Left hindlimb (tissue), 1 donor: ENCODE measurements around the gene FTL.
"Not testable (repeated sequence)": the region's sequence is repeated elsewhere in the genome, so short reads cannot be mapped to it uniquely, and the experiment has no call there.

Experiments used
- DNase-seq: peaks from one replicate; pipeline ENCODE4 v3.0.0-alpha.2; 2018

Gene FTL

DNA sequence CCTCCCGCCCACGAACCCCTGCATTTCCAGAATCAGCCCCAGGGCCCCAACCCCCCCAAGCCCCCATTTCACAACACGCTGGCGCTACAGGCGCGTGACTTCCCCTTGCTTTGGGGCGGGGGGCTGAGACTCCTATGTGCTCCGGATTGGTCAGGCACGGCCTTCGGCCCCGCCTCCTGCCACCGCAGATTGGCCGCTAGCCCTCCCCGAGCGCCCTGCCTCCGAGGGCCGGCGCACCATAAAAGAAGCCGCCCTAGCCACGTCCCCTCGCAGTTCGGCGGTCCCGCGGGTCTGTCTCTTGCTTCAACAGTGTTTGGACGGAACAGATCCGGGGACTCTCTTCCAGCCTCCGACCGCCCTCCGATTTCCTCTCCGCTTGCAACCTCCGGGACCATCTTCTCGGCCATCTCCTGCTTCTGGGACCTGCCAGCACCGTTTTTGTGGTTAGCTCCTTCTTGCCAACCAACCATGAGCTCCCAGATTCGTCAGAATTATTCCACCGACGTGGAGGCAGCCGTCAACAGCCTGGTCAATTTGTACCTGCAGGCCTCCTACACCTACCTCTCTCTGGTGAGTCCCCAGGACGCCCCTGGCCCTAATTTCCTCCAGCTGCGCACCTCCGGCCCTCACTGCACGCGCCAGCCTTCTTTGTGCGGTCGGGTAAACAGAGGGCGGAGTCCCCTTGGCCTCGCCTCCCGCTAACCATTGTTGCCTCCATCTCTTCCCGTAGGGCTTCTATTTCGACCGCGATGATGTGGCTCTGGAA, at the start of gene FTL:
Gene FTL, plus strand, starts transcription at position 270 of the 766 bp plus-strand sequence. Its CDS starts 199 bp downstream, at position 469.
- DNase-seq: peak; percentile 97

- no peak for DNase-seq
These were observed 49.4 kb upstream of the FTL start for GRCh38 chr19:48915757-48916156.

DNA sequence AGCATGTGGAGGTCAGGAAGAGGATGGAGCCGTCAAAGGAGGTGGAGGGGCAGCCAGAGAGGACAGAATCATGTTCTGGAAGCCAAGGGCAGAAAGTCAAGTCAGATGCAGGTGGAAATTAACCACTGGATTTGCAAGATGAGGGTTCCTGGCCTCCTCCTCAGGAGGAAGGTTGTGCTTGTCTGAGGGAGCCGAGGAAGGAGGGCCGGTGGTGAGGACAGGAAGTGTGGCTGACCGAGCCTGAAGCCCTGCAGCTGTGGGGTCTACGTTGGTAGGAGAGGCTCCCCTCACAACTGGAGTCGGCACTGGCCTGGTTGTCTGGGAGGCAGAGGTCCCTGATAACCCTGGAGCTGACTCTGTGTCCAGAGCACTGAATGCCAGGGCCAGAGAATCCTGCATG, 47.0 kb upstream of the FTL start:
- no peak for DNase-seq

- no peak for DNase-seq
These were observed 46.3 kb upstream of the FTL start for GRCh38 chr19:48918801-48919247.

DNA sequence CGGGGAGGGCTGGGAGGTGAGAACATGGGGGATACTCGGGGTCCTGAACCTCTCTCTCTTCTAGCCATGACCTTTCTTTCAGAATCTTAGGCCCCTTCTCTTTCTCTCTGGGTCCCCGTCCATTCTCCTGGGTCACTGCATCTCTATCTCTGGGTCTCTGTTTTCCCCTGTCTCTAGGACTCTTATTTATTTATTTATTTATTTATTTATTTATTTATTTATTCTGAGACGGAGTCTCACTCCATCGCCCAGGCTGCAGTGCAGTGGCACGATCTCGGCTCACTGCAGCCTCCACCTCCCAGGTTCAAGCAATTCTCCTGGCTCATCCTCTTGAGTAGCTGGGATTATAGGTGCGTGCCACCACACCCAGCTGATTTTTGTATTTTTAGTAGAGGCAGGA, 45.8 kb upstream of the FTL start:
- not testable (repeated sequence) for DNase-seq

GRCh38 chr19:48920949-48921348, 44.2 kb upstream of the FTL start:
- no peak for DNase-seq

DNA sequence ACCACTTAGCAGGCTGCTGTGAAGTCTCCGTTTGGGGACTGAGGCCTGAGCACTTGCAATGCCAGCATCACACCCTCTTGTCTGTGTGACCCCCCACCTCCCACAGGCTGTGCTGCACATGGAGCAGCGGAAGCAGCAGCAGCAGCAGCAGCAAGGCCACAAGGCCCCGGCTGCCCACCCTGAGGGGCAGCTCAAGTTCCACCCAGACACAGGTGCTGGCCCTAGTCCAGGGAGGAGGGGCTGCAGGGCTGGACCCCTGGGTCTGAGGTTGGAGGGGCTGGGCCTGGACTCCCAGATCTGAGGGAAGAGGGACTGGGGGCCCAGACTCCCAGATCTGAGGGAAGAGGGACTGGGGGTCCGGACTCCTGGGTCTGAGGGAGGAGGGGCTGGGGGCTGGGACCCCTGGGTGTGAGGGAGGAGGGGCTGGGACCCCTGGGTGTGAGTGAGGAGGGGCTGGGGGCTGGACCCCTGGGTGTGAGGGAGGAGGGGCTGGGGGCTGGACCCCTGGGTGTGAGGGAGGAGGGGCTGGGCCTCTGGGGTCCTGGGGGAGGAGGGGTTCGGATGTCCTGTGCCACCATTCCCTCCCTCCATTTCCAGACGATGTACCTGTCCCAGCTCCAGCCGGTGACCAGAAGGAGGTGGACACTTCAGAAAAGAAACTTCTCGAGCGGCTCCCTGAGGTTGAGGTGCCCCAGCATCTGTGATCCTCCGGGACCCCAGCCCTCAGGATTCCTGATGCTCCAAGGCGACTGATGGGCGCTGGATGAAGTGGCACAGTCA, 43.2 kb upstream of the FTL start:
- no peak for DNase-seq

DNA sequence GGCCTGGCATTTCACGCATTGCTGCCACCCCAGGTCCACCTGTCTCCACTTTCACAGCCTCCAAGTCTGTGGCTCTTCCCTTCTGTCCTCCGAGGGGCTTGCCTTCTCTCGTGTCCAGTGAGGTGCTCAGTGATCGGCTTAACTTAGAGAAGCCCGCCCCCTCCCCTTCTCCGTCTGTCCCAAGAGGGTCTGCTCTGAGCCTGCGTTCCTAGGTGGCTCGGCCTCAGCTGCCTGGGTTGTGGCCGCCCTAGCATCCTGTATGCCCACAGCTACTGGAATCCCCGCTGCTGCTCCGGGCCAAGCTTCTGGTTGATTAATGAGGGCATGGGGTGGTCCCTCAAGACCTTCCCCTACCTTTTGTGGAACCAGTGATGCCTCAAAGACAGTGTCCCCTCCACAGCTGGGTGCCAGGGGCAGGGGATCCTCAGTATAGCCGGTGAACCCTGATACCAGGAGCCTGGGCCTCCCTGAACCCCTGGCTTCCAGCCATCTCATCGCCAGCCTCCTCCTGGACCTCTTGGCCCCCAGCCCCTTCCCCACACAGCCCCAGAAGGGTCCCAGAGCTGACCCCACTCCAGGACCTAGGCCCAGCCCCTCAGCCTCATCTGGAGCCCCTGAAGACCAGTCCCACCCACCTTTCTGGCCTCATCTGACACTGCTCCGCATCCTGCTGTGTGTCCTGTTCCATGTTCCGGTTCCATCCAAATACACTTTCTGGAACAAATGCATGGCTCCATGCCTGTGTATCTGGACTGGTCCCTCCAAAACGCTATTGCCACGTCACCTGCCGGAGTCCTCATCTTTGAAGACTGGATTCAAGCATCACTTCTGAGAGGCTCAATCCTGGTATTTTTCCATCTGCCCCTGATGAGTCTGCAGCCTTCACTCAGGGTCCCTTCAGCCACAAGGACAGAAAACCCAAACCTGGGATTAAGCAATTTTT, 42.3 kb upstream of the FTL start:
- DNase-seq: no peak

GRCh38 chr19:48925240-48925843, 39.8 kb upstream of the FTL start:
- no peak for DNase-seq

- DNase-seq: not testable (repeated sequence)
These were observed 39.2 kb upstream of the FTL start for GRCh38 chr19:48925890-48926289.

- DNase-seq: no peak
These were observed 38.2 kb upstream of the FTL start for GRCh38 chr19:48926909-48927308.

- not testable (repeated sequence) for DNase-seq
These were observed 37.4 kb upstream of the FTL start for GRCh38 chr19:48927692-48928091.

DNA sequence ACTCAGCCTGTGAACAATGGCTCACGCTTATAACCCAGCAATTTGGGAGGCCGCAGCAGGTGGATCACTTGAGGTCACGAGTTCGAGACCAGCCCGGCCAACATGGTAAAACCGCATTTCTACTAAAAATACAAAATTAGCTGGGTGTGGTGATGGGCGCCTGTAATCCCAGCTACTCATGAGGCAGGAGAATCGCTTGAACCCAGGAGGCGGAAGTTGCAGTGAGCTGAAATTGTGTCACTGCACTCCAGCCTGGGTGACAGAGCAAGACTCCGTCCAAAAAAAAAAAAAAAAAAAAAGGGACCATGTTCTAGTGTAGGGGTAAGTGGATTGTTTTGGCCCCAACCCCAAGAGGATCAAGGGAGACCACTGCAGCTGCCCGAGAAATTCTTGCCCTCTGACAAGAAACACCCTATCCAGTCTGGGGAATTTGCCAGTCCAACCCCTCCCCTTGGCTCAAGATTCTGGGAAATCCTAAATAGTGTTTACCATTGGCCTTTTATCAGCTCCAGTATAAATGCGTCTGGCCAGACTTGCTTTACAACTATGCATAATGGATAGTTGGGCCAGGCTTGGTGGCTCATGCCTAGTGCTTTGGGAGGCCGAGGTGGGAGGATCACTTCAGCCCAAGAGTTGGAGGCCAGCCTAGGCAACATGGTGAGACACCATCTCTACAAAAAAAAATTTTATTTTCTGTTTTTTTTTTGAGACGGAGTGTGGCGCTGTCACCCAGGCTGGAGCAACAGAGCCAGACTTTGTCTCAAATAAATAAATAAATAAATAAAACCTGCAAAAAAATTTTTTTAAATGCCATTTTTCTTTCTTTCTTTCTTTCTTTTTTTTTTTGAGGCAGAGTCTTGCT, 36.7 kb upstream of the FTL start:
- no peak for DNase-seq

DNA sequence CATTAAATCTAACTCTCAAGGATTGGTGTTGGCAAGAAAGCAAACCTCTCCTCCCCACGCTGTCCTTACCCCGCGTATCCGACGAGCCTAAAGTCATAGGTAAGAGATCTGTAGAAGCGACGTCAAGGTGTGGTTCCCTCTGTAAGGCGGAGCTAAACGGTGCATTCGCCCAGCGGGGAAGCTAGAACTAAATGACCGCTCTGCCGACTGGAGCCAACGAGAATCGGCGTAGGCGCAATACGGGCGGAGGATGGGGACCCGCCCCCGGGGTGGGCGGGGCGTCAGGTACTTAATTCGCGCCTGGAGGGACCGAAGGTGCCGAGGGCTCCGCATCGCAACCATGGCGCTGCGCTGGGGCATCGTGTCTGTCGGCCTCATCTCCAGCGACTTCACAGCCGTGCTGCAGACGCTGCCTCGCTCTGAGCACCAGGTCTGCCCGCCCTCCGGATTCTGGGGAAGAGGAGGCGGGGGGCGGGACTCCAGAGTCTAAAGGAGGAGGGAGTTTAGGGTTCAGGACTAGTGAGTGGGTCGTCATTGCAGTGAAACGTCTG, 31.7 kb upstream of the FTL start, which contains the start of gene DHDH:
Gene DHDH, plus strand, starts transcription at position 318 of the 551 bp plus-strand sequence. Its CDS starts 23 bp downstream, at position 341.
- DNase-seq: peak; percentile 69

GRCh38 chr19:48934837-48935236, 30.3 kb upstream of the FTL start:
- no peak for DNase-seq

- DNase-seq: no peak
These were observed 29.2 kb upstream of the FTL start for GRCh38 chr19:48935864-48936263.

DNA sequence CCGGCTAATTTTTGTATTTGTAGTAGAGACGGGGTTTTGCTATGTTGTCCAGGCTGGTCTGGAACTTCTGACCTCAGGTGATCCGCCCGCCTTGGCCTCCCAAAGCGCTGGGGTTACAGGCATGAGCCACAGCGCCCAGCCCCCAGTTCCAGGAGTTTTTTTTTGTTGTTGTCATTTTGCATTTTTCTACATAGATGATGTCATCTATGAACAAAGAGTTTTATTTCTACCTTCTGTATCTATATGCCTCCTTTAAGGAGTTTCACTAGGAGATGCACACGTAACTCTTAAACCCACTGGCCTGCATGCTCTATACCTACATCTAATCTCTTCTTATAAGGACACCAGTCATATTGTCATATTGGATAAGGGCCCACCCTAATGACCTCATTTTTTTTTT, 26.9 kb upstream of the FTL start:
- no peak for DNase-seq

- DNase-seq: no peak
These were observed 24.2 kb upstream of the FTL start for GRCh38 chr19:48940902-48941301.

- no peak for DNase-seq
These were observed 22.0 kb upstream of the FTL start for GRCh38 chr19:48943081-48943480.

DNA sequence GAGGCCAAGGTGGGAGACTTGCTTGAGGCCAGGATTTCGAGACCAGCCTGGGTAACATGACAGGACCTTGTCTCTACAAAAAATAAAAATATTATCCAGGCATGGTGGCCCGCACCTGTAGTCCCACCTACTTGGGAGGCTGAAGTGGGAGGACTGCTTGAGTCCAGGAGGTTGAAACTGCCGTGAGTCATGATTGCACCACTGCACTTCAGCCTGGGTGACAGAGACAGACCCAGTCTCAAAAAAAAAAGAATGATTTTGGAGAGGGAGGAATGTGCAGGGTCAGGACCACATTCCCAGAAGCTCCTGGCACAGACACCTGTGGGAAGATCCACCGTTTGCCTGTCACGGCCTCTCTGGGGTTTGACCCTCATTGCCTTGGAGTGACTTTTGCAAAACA, 19.7 kb upstream of the FTL start:
- no peak for DNase-seq

DNA sequence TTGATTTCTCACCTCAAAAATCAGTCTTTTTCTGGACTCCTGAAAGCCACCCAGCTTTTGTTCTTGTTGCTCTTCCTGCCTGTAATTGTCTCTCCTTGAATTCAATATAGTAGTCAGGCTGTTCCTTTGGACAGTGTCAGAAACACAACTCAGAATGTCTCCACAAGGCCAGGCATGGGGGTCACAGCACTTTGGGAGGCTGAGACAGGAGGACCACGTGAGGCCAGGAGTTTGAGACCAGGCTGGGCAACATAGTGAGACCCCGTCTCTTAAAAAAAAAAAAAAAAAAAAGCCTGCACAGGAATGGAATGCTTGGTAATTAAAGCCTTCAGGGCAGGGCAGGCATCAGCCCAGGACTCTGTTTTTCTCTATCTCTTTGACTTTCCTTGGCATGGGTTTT, 19.3 kb upstream of the FTL start:
- DNase-seq: no peak
